HL-60 (cell line): ENCODE results near the gene GTPBP3.

ENCODE experiments used
- CTCF ChIP-seq: IDR thresholded peaks from one replicate; pipeline ENCODE4 v1.5.1; 2011; ENCODE audit warnings: low read length, control low read depth, inconsistent platforms; ENCODE audit not compliant: insufficient read depth
- GABPA ChIP-seq: IDR thresholded peaks from 2 replicates; pipeline ENCODE4 v1.6.1; 2012; ENCODE audit warnings: low read depth
- POLR2AphosphoS5 ChIP-seq: IDR thresholded peaks from 2 replicates; pipeline ENCODE4 v1.6.1; 2012; ENCODE audit warnings: low read depth
- REST ChIP-seq: IDR thresholded peaks from 2 replicates; pipeline ENCODE4 v1.6.1; 2012; ENCODE audit warnings: low read depth; ENCODE audit not compliant: insufficient replicate concordance
- SPI1 ChIP-seq: IDR thresholded peaks from 2 replicates; pipeline ENCODE4 v1.6.1; 2012; ENCODE audit warnings: low read depth, mild to moderate bottlenecking, borderline replicate concordance

- TF ChIP-seq POLR2AphosphoS5 (no peak), CTCF (no peak), REST (no peak), SPI1 (no peak), GABPA (no peak)
These were observed 10.0 kb downstream of the GTPBP3 start for GRCh38 chr19:17347361-17347760.
